Activated B cell treated with CpG ODN at 0.5 μM for 24 hours (primary cell): Measurements from ENCODE around the gene THUMPD3. TPM values are rescaled to one million over a fixed set of nuclear protein-coding genes. Genes with fewer than 3 reads are reported as not detected.

Experiments used
- ATAC-seq: fragments of 200-7000 bp; cut with Tn5 transposase; one replicate; pipeline ENCODE4 v1.10.0; 2021; ENCODE audit warnings: low read depth, mild to moderate bottlenecking, moderate library complexity
- CTCF ChIA-PET: fragments of 350-600 bp; sonication (Branson Sonifier 250); formaldehyde crosslinking; loops from one replicate; lab custom pipeline; 2021; ENCODE audit warnings: antibody characterized with exemption; lab: Charles Lee
- POLR2A ChIA-PET: fragments of 350-600 bp; sonication (Branson Sonifier 250); formaldehyde crosslinking; loops from one replicate; lab custom pipeline; 2021; ENCODE audit warnings: antibody characterized with exemption; lab: Charles Lee
- DNase-seq: peaks from one replicate; pipeline ENCODE4 v3.0.0; 2022
- H3K27ac Mint-ChIP-seq: one replicate; pipeline ENCODE4 v1.8.0; 2020; ENCODE audit warnings: mixed read lengths
- H3K27me3 Mint-ChIP-seq: one replicate; pipeline ENCODE4 v1.8.0; 2021; ENCODE audit warnings: mixed read lengths
- H3K36me3 Mint-ChIP-seq: one replicate; pipeline ENCODE4 v1.8.0; 2021; ENCODE audit warnings: low read depth, mixed read lengths
- H3K4me1 Mint-ChIP-seq: one replicate; pipeline ENCODE4 v1.8.0; 2021; ENCODE audit warnings: mixed read lengths
- H3K4me3 Mint-ChIP-seq: one replicate; pipeline ENCODE4 v1.8.0; 2020; ENCODE audit warnings: mild to moderate bottlenecking, mixed read lengths
- H3K9me3 Mint-ChIP-seq: one replicate; pipeline ENCODE4 v1.8.0; 2020; ENCODE audit warnings: mixed read lengths
- CTCF ChIP-seq: fragments of 200-600 bp; IDR thresholded peaks from one replicate; pipeline ENCODE4 v1.8.0; 2022; ENCODE audit warnings: antibody characterized with exemption, mild to moderate bottlenecking
- intact Hi-C: fragments of 100-400 bp; cut with micrococcal nuclease; formaldehyde crosslinking; loops from one replicate; pipeline ENCODE4 v1.15.1; 2024
- total RNA-seq: library from RNA; stranded (reverse); gene quantifications from 2 replicates; pipeline ENCODE4 v1.2.3, GENCODE V29; 2022

The THUMPD3 gene
- total RNA-seq, 1 donor from 2014 or later, result 42.0 TPM

GRCh38 chr3:9346141-9346540 is 16.7 kb upstream of the THUMPD3 start:
- ChIA-PET CTCF (no interaction called here), POLR2A (no interaction called here)
- H3K27me3 Mint-ChIP-seq, result no peaks in the 10 kb centered on the region
- H3K36me3 Mint-ChIP-seq, result no peaks in the 10 kb centered on the region
- TF ChIP-seq CTCF, result no peak
- H3K4me3 Mint-ChIP-seq, result no peak overlapping the region
- intact Hi-C loops, result no loop called here
- no peak overlapping the region for H3K27ac Mint-ChIP-seq
- no peak for ATAC-seq
- DNase-seq, result no peak
- H3K4me1 Mint-ChIP-seq, result peaks cover 4% of the 10 kb centered on the region
- H3K9me3 Mint-ChIP-seq, result no peaks in the 10 kb centered on the region

- no peaks in the 10 kb centered on the region for H3K9me3 Mint-ChIP-seq
- DNase-seq, result no peak
- no peak overlapping the region for H3K4me3 Mint-ChIP-seq
- H3K27me3 Mint-ChIP-seq, result no peaks in the 10 kb centered on the region
- TF ChIP-seq CTCF, result no peak
- peaks cover 4% of the 10 kb centered on the region for H3K4me1 Mint-ChIP-seq
- no peak for ATAC-seq
- H3K27ac Mint-ChIP-seq, result no peak overlapping the region
- ChIA-PET CTCF (no interaction called here), POLR2A (no interaction called here)
- H3K36me3 Mint-ChIP-seq, result no peaks in the 10 kb centered on the region
- intact Hi-C loops, result no loop called here
Observed at GRCh38 chr3:9347081-9347480, 15.8 kb upstream of the THUMPD3 start.

GRCh38 chr3:9347887-9348286 is 15.0 kb upstream of the THUMPD3 start:
- H3K36me3 Mint-ChIP-seq, result no peaks in the 10 kb centered on the region
- no peak overlapping the region for H3K27ac Mint-ChIP-seq
- no peak for TF ChIP-seq CTCF
- H3K4me1 Mint-ChIP-seq, result peaks cover 4% of the 10 kb centered on the region
- no peaks in the 10 kb centered on the region for H3K9me3 Mint-ChIP-seq
- ATAC-seq, result no peak
- ChIA-PET POLR2A (no interaction called here), CTCF (no interaction called here)
- DNase-seq, result no peak
- intact Hi-C loops, result no loop called here
- H3K4me3 Mint-ChIP-seq, result no peak overlapping the region
- no peaks in the 10 kb centered on the region for H3K27me3 Mint-ChIP-seq

GRCh38 chr3:9349321-9350117 is 13.3 kb upstream of the THUMPD3 start:
- Mint-ChIP-seq H3K4me3 (no peak overlapping the region), H3K36me3 (no peaks in the 10 kb centered on the region), H3K27me3 (no peaks in the 10 kb centered on the region), H3K9me3 (no peaks in the 10 kb centered on the region), H3K4me1 (peaks cover 21% of the 10 kb centered on the region), H3K27ac (no peak overlapping the region)
- no peak for TF ChIP-seq CTCF
- DNase-seq (no peak), ATAC-seq (no peak)
- POLR2A ChIA-PET, result no interaction called here
- CTCF ChIA-PET, result no interaction called here
- intact Hi-C loops, result loop anchor here (5.0 kb wide), 1 partner anchor 103 kb away; no protein-coding TSS in a partner anchor

- CTCF ChIA-PET, result no interaction called here
- no peak for DNase-seq
- Mint-ChIP-seq H3K27me3 (no peaks in the 10 kb centered on the region), H3K36me3 (no peaks in the 10 kb centered on the region), H3K4me1 (peaks cover 28% of the 10 kb centered on the region), H3K27ac (no peak overlapping the region), H3K9me3 (no peaks in the 10 kb centered on the region), H3K4me3 (no peak overlapping the region)
- TF ChIP-seq CTCF, result no peak
- POLR2A ChIA-PET, result no interaction called here
- no peak for ATAC-seq
- intact Hi-C loops, result loop anchor here (2.0 to 5.0 kb wide), 3 partner anchors 101 to 1387 kb away; no protein-coding TSS in a partner anchor
Observed at GRCh38 chr3:9351709-9352126, 11.1 kb upstream of the THUMPD3 start.
